Measurements from ENCODE around the gene PPFIA3.
"Not testable (repeated sequence)": the region's sequence is repeated elsewhere in the genome, so short reads cannot be mapped to it uniquely, and the experiment has no call there.

PPFIA3 gene

DNA sequence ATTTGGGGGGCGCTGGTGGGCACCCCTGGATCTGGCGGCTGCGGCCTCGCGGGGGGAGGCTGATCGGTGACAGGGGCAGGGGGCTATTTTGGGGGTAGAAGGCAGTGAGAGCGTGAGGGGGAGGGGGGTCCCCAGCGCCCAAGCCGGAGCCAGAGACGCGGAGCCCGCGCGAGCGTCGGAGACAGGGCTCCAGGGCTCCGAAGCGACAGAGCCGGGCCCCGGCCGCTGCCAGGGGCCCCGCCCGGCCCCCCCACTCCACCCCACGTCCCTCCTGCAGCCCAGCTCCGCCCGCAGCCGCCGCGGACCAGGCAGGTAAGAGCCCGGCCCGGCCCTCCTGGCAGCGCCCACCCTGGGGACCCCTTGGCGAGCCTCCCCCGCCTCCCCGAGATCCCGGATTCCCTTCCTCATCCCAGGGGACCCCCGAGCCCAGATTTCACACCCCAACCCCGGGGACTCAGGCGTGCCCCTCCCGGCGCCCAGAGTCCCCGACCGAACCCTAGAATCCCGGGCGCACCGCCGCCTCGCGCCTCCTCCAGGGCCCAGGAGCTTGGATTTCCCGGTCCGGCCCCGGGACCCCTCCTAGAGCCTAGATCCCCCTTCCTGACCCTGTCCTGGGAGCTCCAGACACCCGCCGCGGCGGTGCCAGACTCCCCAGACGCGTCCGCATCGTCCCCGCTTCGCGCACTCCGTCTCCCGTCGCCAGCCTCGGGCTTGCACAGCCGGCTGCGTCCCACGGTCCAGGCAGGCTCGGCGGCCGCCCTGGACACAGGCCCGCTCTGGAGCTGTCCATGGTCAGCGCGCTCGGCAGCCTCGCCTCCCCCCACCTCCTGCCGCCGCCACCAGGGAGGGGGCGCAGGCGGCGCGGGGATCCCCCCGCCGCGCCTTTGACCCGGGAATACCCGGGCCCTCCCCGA lies at the start of gene PPFIA3:
Gene PPFIA3 (plus strand): TSS at position 134 of the 914 bp plus-strand sequence. CDS start 8,330 bp downstream, outside the sequence.
- no peak for DNase-seq (ENCODE audit: low read depth)

DNA sequence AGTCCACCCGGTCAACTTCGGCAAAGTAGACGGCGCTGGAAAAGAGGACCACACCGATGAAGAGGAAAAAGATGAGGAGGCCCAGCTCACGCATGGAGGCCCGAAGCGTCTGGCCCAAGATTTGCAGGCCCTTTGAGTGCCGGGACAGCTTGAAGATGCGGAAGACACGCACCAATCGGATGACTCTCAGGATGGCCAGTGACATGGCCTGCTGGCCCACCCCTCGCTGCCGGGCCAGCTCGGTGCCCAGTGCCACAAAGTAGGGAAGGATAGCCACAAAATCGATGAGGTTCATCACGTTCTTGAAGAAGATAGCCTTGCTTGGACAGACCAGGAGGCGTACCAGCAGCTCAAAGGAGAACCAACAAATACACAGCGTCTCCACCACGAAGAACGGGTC lies 48.9 kb upstream of the PPFIA3 start:
- DNase-seq (ENCODE audit: low read depth) = no peak

DNA sequence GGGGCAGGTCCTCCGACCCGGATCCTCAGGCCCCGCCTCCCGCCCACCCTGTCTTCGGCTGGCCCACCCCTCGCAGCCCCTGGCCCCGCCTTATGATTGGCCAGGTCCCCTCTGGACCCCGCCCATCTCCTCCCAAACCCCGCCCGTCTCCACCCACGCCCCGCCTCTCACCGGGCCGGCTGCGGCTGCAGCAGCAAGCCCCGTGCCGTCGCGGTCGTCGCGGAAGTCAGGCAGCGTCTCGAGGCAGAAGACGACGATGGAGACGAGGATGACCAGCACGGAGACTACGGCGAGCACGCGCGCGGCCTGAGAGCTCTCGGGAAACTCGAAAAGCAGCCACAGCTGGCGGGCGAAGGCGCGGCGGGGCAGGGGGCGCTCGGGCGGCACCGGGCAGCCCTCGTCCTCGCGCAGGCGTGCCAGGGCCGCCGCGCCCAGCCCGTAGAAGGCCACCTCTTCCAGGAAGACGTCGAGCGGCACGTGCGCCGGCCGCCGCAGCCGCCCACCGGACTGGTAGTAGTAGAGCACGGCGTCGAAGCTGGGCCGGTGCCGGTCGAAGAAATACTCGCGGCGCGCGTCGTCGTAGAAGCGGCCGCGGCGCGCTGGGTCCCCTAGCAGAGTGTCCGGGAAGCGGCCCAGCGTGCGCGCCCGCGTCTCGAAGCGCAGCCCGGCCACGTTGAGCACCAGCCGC lies 47.3 kb upstream of the PPFIA3 start:
- no peak for DNase-seq (ENCODE audit: low read depth)

DNA sequence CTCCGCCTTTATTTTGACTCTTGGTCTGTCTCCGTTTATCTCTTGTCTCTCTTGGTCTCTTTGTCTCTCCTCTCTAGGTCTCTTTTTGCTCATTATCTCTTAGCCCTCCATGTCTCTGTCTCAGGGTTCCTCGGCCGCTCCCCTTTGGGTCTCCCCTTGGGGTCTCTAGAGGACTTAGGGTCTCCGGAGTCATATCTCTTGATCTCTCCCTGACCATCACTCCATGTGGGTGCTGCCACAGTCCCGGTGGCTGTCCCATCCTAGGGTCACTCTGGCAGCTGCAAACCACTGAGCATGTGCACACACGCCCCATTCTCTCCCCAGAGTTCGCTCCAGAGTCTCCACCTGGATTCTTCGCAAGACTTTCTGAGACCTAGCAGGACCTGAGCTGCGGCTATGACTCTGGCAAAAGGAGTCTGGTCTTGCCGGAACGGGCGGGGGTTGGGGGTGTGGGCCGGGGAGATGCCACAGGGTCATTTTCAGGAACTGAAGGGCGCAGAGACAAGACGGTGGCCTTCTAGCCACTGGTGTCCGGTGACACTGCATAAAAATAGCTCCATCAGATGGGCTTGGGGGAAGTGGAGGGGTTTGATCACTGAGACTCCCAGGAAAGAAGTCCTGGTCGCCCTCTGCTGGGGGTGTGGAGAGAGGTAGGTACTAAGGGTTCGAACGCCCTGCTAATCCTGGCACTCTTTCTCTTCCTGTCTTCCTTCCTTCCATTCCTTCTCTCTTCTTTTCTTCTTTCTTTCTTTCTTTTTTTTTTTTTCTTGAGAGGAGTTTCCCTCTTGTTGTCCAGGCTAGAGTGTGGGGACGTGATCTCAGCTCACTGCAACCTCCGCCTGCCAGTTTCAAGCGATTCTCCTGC lies 45.6 kb upstream of the PPFIA3 start:
- no peak for DNase-seq (ENCODE audit: low read depth)

DNA sequence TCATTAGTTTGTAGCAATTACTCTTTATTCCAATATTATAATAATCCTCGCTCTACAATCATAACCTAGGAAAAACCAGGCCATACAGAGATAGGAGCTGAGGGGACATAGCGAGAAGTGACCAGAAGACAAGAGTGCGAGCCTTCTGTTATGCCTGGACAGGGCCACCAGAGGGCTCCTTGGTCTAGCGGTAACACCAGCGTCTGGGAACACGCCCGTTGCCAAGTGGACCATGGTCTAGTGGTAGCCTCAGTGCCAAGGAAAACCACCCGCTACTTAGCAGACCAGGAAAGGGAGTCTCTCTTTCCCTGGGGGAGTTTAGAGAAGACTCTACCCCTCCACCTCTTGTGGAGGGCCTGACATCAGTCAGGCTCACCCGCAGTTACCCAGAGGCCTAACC lies 44.5 kb upstream of the PPFIA3 start:
- DNase-seq (ENCODE audit: low read depth) = not testable (repeated sequence)

DNA sequence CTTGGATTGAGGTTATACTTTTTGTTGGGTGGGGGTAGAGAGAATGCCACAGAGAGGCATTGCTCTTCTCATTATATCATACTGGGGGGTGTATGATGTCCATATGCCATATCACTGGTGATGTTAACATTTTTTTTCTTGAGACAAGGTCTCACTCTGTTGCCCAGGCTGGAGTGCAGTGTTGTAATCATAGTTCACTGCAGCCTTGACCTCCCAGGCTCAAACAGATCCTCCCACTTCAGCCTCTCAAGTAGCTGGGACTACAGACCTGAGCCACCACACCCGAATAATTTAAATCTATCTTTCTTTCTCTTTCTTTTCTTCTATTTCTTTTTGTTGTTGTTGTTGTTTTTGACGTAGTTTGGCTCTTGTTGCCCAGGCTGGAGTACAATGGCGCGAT lies 39.0 kb upstream of the PPFIA3 start:
- DNase-seq (ENCODE audit: low read depth) = no peak

DNA sequence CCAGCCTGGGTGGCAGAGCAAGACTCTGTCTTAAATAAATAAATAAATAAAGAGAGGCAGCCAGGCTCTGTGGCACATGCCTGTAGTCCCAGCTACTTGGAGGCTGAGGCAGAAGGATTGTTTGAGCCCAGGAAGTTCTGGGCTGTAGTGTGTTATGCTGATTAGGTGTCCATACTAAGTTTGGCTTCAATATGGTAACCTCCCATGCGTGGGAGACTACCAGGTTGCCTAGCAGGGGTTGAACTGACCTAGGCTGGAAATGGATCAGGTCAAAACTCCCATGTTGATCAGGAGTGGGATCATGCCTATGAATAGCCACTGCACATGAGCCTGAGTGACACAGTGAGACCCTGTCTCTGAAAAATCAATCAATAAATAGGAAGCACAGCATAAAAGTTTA lies 38.1 kb upstream of the PPFIA3 start:
- DNase-seq (ENCODE audit: low read depth) = no peak

DNA sequence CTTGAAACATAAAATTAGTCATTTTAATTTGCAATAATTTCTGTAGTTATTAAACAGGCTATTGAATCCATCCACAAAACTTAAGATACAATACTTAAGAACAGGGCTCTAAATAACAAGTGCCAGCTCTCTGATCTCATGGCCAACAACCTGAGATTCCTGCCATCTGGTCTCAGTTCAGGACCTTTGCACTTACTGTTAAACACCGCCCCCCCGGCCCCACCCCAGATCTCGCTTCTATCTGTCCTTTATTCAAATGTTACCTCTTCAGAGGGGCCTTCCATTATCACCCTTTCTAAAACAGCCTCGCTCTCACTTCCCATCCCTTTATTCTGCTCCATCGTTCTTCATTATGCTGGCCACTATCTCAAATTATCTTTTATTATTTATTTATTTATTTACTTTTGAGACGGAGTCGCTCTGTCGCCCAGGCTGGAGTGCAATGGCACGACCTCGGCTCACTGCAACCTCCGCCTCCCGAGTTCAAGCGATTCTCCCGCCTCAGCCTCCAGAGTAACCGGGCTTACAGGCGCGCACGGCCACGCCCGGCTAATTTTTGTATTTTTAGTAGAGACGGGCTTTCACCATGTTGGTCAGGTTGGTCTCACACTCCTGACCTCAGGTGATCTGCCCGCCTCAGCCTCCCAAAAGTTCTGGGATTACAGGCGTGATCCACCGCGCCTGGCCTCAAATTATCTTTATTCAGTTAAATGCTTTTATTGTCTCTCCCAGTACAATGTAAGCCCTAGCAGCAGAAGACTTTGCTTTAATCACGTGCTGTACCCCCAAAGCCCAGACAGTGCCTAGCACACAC lies 34.9 kb upstream of the PPFIA3 start:
- no peak for DNase-seq (ENCODE audit: low read depth)

DNA sequence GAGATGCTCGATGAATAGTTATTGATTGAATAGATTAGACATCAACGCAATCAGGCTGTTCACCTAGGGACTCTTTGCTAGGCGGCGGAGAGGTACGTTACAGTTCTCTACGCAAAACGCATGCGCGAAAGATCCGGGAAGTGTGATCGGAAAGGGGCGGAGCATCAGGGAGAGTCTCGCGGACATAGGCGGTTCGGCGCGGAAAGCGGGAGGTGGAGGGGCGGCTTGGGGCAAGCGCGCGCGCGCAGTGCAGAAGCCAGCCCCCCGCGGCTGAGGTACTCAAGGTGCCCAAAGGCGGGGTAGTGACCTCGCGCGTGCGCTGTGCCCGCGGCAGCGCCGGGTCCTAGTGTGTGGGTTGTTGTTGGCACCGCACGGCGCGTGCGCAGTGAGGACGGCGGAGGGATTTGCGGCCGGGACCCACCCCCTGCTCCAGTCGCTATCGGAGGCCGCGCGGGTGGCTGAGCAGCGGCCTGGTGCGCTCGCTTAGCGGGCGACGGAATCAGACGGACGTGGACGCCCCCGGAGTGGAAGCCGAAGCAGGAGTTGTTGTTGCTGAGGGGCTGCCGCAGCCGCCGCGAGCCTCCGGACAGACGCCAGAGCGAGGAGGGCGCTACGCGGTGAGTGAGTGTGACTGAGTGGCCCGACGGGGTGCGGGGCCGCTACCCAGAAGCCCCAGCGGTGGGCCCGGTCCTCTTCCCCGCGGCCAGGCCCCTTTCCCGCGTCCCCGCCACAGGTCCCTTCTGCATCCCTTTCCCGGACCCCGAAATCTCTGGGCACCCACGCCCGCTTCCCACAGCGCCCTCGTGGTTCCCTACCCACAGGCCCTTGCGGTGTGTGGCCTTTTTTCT lies 34.1 kb upstream of the PPFIA3 start, which contains the start of gene SNRNP70:
Gene SNRNP70 (plus strand): TSS at position 432 of the 848 bp plus-strand sequence. CDS start 964 bp downstream, outside the sequence.
- DNase-seq (ENCODE audit: low read depth) = peak; percentile 99

DNA sequence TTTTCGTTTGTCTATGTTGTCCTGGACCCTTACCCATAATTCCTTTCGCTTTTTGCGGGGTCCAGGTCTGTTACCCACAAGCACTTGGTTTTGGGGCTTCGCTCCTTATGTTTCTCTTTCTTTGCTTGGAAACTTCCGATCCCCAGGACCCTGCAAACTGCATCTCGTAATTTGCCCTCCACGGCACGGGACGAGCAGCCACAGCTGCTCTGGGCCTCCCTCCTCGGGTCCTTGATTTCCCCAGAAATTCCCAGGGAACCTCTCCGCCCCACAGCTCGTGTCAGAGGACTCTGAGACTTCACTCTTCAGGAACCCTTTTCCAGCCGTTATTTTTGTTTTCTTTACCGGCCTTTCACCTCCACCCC lies 33.5 kb upstream of the PPFIA3 start:
- no peak for DNase-seq (ENCODE audit: low read depth)

DNA sequence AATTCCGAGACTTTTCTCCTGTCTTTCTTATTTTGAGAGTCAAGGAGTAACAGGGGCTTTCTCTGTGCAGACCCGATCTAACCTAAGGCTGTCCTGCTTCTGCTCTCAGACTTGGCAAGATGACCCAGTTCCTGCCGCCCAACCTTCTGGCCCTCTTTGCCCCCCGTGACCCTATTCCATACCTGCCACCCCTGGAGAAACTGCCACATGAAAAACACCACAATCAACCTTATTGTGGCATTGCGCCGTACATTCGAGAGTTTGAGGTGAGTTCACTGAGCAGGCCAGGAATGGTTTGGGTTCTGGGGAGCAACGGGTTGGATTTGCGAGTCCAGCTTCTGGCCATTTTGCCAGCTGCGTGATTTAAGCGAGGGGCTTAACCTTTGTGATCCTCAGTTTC lies 33.0 kb upstream of the PPFIA3 start:
- DNase-seq (ENCODE audit: low read depth) = no peak

DNA sequence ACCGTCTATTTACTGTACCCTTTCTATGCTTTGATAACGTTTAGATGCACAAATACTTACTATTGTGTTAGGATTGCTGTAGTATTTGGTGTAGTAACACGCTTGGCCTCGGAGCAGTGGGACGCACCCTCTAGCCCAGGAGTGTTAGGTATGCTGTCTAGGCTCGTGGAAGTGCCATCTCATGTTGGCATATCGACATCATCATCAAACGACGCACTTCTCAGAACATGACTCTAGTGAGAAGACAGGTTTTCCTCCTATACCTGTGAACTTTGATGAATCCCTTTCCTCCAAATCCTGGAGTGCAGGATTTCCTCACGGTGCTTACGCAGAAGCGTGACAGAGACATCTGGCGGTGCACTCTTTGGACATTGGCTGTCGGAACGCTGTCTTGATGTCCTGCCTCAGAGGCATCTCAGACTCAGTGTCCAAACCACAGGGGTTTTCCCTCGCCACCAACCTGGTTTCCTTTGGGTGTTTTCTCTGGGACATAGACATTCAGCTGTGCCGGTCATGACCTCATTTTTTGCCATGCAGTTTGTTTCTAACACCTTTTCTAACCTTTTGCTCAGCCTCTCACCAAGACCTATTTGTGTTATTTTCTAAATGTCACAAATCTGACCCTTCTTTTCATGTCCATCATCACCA lies 27.8 kb upstream of the PPFIA3 start:
- no peak for DNase-seq (ENCODE audit: low read depth)

DNA sequence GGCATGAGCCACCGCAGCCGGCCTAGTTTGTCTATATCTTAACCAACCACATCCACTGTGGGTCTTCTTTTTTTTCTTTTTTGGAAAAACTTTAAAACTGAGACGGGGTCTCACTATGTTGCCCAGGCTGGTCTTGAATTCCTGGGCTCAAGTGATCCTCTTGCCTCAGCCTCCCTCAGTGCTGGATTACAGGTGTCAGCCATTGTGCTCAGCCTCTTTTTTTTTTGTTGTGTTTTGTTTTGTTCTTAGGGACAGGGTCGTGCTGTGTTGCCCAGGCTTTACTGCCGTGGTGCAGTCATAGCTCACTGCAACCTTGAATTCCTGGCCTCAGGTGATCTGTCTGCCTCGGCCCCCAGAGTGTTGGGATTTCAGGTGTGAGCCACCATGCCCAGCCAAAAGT lies 26.7 kb upstream of the PPFIA3 start:
- no peak for DNase-seq (ENCODE audit: low read depth)

DNA sequence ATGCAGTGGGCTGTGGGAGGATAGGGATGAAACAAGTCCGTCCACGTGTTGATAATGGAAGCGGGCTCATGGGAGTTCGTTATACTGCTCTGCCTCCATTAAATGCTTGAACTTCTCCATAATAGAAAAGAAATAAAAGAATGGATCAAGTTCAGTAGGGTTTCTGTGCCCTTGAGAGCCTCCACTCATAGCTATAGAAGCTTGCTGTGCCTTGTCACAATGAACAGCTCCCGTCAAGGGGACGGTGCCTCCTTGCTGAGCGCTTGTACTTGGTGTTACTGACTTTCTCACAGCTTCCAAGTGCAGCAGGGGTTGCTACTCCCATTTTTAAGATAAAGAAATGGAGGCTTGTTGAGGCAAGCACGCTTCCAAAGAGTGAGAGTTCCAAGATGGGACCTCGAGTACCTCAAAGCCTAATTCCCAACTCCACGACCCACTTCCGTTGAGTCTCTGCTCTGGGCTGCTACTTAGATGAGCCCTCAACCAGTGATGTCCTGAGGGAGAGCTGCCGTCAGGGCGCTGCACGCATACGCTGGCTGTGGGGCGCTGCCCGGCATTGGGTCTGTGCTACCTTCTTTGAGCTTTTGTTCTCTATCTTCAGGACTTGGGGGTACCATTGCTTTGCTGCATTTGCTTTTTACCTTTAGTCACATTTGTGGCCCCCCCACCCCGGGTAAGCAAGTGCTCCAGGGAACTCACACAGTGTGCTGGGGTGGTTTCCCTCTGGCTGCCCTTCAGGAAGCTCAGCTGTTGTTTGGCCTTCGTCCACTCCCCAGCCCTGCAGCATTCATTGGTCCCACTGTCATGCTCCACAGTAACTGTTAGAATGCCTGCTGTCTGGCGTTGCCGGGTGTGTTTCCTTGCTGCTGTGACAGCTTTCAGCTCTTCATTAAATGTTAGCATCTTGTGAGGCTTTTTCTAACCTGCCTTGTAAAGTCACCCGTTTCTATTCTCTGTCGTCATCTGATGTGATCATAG lies 24.6 kb upstream of the PPFIA3 start:
- no peak for DNase-seq (ENCODE audit: low read depth)

DNA sequence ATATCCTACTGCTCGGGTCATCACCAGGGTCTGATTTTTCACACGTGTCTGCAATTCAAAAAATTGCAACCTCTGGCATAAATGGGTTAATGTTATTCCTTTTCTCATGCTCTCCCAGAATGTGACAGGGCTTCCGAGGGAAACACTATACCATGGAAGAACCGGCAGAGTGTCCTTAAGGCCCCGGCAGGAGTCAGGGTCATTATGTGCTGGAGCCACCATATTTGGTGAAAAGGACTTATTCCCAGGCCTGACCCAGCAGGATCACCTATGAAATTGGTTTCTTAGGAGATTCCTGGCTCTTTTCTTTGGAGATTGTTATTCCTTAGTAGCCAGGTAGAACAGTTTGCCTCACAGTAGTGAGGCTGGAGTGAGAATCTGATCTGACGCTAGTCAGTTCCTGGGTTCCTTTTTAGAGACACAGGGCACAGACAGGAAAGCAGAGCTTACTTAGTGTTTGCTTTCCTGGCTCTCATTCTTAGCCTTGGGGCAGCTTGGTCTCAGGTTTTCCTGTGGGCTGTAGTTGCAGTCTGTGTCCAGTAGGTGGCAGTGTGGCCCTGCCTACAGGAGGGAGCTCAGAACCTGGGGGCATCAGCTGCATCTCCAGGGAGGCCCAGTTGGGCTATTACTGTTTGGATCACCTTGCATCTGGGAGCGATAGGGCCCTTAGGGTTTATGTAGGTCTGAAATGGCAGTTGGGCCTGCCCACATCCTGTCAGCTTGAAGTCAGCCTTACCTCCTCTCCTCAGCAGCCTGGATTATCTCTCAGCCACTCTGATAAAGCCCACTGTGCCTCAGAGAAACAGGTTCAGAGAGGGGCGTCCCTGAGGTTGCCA lies 21.7 kb upstream of the PPFIA3 start:
- DNase-seq (ENCODE audit: low read depth) = peak; percentile 60

DNA sequence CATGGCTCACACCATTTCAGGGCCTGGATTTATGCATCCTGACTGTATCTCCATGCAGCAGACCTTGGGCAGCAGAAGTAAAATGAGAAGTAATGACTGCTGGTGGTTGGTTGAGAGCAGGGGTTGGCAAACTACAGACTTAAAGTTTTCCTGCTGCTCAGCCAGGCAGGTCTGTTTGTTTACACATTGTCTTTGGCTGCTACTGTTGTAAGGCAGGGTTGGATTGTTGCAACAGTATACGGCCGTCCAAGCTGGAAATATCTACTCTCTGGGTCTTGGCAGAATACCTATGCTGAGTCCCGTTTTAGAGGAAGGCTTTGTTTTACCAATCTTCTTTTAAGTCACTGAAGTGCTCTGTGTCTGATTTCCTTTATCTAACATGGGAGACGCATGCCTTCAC lies 20.5 kb upstream of the PPFIA3 start:
- DNase-seq (ENCODE audit: low read depth) = no peak

DNA sequence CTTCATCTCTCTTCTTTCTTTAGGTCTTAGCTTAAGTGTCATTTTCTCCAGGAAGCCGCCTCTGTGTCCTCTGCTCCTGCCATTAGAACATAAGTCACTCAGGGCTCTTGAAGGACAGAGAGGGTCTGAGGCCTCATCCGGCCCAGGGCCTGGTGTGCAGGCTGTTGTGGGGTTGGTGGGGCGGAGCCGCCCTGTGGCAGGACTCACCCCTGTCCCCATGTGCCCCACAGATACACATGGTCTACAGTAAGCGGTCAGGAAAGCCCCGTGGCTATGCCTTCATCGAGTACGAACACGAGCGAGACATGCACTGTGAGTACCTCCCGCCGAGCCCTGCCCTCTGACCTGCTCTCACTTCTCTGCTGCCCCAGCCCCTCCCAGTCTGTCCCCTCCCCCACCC lies 18.2 kb upstream of the PPFIA3 start:
- DNase-seq (ENCODE audit: low read depth) = no peak

DNA sequence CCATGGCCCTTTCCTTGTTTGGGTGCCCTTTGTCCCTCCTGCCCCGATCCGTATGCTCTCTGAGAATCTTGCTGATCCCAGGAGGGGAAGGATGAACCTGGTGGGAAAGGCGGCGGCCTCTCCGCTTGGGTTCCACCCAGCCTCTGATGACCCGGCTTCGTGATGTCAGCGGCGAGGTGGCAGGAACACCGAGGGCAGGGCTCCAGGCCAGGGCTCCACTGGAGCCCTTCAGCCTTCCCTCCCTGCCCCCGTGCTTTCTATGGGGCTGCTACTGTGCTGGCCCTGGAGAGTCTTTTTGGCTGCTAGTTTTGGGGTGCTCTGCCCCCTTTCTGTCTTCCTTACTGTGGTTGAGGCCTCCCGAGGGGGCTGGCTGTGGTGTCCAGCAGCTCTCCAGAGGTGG lies 17.0 kb upstream of the PPFIA3 start:
- DNase-seq (ENCODE audit: low read depth) = no peak
